IMR-90 (cell line): ENCODE measurements around the gene ST7.

Source experiments
- BHLHE40 ChIP-seq: fragments of 150-350 bp; IDR thresholded peaks from 2 replicates; pipeline ENCODE4 v1.6.1; 2016; ENCODE audit warnings: mild to moderate bottlenecking, low read depth, low read length
- CEBPB ChIP-seq: IDR thresholded peaks from 2 replicates; pipeline ENCODE4 v1.6.1; 2012; ENCODE audit warnings: low read depth, low read length, improper control_type of control experiment
- FOS ChIP-seq: fragments of 150-350 bp; IDR thresholded peaks from 2 replicates; pipeline ENCODE4 v1.6.1; 2016; ENCODE audit warnings: low read depth, low read length
- POLR2A ChIP-seq: IDR thresholded peaks from 2 replicates; pipeline ENCODE4 v1.6.1; 2012; ENCODE audit warnings: mild to moderate bottlenecking, low read depth, low read length
- RAD21 ChIP-seq: IDR thresholded peaks from 2 replicates; pipeline ENCODE4 v1.6.1; 2012; ENCODE audit warnings: low read length, improper control_type of control experiment
- RCOR1 ChIP-seq: IDR thresholded peaks from 2 replicates; pipeline ENCODE4 v1.6.1; 2012; ENCODE audit warnings: mild to moderate bottlenecking, low read length, improper control_type of control experiment; ENCODE audit not compliant: insufficient replicate concordance
- RFX5 ChIP-seq: IDR thresholded peaks from 2 replicates; pipeline ENCODE4 v1.8.0; 2012; ENCODE audit warnings: low read depth, mild to moderate bottlenecking, low read length, moderate library complexity
- TF ChIP-seq, protein P1 (sequence below): conservative IDR thresholded peaks from 2 replicates; pipeline ENCODE4 v1.5.1; 2012; ENCODE audit warnings: mild to moderate bottlenecking, low read depth, low read length, improper control_type of control experiment
- TF ChIP-seq, protein P2 (sequence below): fragments of 150-350 bp; IDR thresholded peaks from 2 replicates; pipeline ENCODE4 v1.6.1; 2017; ENCODE audit warnings: mild to moderate bottlenecking, antibody characterized with exemption, low read length, low read depth
- TF ChIP-seq, protein P3 (sequence below): fragments of 150-350 bp; IDR thresholded peaks from 2 replicates; pipeline ENCODE4 v1.6.1; 2016; ENCODE audit warnings: low read depth, mild to moderate bottlenecking, low read length, moderate library complexity, borderline replicate concordance

DNA sequence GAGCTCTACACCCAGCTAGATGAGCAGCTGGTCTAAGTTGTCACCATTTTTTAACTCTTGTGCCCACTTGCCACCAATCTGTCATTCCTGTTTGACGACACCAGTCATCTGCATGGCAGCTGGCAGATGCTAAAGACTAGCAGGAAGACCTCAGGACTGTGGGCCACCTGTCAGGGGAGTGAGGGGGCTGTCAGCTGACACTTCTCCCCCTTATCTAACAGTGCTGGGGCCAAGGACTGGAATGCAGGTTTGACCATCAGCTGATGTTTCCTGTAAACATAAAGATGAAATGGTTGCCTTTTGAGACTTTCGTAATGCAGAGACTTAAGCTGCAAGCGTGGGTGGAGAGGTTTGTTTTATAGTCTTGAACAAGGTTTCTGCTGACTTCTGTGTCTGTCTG is 276.0 kb downstream of the ST7 start:
- TF ChIP-seq, protein P1, sequence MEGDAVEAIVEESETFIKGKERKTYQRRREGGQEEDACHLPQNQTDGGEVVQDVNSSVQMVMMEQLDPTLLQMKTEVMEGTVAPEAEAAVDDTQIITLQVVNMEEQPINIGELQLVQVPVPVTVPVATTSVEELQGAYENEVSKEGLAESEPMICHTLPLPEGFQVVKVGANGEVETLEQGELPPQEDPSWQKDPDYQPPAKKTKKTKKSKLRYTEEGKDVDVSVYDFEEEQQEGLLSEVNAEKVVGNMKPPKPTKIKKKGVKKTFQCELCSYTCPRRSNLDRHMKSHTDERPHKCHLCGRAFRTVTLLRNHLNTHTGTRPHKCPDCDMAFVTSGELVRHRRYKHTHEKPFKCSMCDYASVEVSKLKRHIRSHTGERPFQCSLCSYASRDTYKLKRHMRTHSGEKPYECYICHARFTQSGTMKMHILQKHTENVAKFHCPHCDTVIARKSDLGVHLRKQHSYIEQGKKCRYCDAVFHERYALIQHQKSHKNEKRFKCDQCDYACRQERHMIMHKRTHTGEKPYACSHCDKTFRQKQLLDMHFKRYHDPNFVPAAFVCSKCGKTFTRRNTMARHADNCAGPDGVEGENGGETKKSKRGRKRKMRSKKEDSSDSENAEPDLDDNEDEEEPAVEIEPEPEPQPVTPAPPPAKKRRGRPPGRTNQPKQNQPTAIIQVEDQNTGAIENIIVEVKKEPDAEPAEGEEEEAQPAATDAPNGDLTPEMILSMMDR = no peak
- TF ChIP-seq POLR2A = no peak
- TF ChIP-seq, protein P2, sequence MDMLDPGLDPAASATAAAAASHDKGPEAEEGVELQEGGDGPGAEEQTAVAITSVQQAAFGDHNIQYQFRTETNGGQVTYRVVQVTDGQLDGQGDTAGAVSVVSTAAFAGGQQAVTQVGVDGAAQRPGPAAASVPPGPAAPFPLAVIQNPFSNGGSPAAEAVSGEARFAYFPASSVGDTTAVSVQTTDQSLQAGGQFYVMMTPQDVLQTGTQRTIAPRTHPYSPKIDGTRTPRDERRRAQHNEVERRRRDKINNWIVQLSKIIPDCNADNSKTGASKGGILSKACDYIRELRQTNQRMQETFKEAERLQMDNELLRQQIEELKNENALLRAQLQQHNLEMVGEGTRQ = peak; percentile 67
- TF ChIP-seq RFX5 = no peak
- TF ChIP-seq BHLHE40 = peak; percentile 22; the same call in 1 of the 2 replicates
- no peak for TF ChIP-seq FOS
- no peak for TF ChIP-seq RAD21
- TF ChIP-seq CEBPB = peak; percentile 78
- TF ChIP-seq, protein P3, sequence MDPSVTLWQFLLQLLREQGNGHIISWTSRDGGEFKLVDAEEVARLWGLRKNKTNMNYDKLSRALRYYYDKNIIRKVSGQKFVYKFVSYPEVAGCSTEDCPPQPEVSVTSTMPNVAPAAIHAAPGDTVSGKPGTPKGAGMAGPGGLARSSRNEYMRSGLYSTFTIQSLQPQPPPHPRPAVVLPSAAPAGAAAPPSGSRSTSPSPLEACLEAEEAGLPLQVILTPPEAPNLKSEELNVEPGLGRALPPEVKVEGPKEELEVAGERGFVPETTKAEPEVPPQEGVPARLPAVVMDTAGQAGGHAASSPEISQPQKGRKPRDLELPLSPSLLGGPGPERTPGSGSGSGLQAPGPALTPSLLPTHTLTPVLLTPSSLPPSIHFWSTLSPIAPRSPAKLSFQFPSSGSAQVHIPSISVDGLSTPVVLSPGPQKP = no peak
- peak; percentile 88 for TF ChIP-seq RCOR1
